ENCODE results near the gene LCOR. TPM values are rescaled to one million over a fixed set of nuclear protein-coding genes. Genes with fewer than 3 reads are reported as not detected.
"Not testable (repeated sequence)": the region's sequence is repeated elsewhere in the genome, so short reads cannot be mapped to it uniquely, and the experiment has no call there.

LCOR gene
- total and polyA plus RNA-seq, 4 donors = 3.3 to 68.4 (median 17.9) TPM

DNA sequence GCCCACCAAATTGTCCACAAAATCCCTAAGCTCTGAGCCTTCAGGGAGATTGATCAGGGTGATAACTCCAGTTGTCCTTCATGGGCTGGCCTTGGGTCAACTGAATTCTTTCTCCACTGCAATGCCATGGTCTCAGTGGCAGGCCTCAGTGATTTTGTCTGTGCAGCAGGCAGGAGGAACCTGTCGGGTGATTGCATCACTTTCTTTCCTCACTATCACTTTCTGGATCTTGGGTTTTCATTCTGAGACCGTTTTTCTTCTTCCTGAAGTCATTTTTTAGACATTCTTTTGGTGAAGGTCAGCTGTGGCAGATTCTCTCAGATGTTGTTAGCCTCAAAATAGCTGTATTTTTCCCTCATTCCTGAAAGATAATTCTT lies 28.8 kb upstream of the LCOR start:
- ATAC-seq (ENCODE audit: insufficient read depth, low FRiP score) (no peak), DNase-seq (no peak)
- Histone ChIP-seq H3K9ac (ENCODE audit: insufficient read depth in 1 of 2, low read length in 2 of 2) (no peak overlapping the region), H3K27me3 (ENCODE audit: control insufficient read depth in 3 of 3, insufficient read depth in 3 of 3, low read length in 2 of 3) (no peaks in the 10 kb centered on the region), H3K4me3 (no peak overlapping the region), H3K9me3 (ENCODE audit: control insufficient read depth in 4 of 4, insufficient read depth in 3 of 4, low read length in 3 of 4) (peaks cover 0 to 4% (median 2%) of the 10 kb centered on the region in 4 donors), H3K4me1 (ENCODE audit: control insufficient read depth in 5 of 5, insufficient read depth in 5 of 5, low read length in 5 of 5) (no peaks in the 10 kb centered on the region), H3K27ac (ENCODE audit: low read depth in 1 of 2, low read length in 1 of 2) (no peak overlapping the region), H3K36me3 (ENCODE audit: control insufficient read depth in 4 of 4, insufficient read depth in 4 of 4, low read length in 4 of 4) (no peaks in the 10 kb centered on the region)
- 52 to 54% methylated on average over 2 of the region's 2 CpGs for WGBS, 2 donors
- TF ChIP-seq CTCF (IDR thresholded peaks at IDR 0.05; ENCODE audit: control extremely low read depth, extremely low read depth) = no peak

GRCh38 chr10:96814264-96814663 lies 17.8 kb upstream of the LCOR start:
- no peaks in the 10 kb centered on the region for H3K9me3 ChIP-seq (ENCODE audit: control insufficient read depth in 4 of 4, insufficient read depth in 3 of 4, low read length in 3 of 4)
- no peak overlapping the region for H3K4me3 ChIP-seq
- peaks cover 0 to 4% (median 0%) of the 10 kb centered on the region in 3 donors for H3K27me3 ChIP-seq (ENCODE audit: control insufficient read depth in 3 of 3, insufficient read depth in 3 of 3, low read length in 2 of 3)
- no peak overlapping the region for H3K27ac ChIP-seq (ENCODE audit: low read depth in 1 of 2, low read length in 1 of 2)
- WGBS, 2 donors = 70 to 90% methylated on average over 1 of the region's 1 CpG
- no peak for DNase-seq
- TF ChIP-seq CTCF (IDR thresholded peaks at IDR 0.05; ENCODE audit: control extremely low read depth, extremely low read depth) = no peak
- no peak overlapping the region for H3K9ac ChIP-seq (ENCODE audit: insufficient read depth in 1 of 2, low read length in 2 of 2)
- H3K36me3 ChIP-seq (ENCODE audit: control insufficient read depth in 4 of 4, insufficient read depth in 4 of 4, low read length in 4 of 4) = no peaks in the 10 kb centered on the region
- H3K4me1 ChIP-seq (ENCODE audit: control insufficient read depth in 5 of 5, insufficient read depth in 5 of 5, low read length in 5 of 5) = no peaks in the 10 kb centered on the region
- no peak for ATAC-seq (ENCODE audit: insufficient read depth, low FRiP score)

DNA sequence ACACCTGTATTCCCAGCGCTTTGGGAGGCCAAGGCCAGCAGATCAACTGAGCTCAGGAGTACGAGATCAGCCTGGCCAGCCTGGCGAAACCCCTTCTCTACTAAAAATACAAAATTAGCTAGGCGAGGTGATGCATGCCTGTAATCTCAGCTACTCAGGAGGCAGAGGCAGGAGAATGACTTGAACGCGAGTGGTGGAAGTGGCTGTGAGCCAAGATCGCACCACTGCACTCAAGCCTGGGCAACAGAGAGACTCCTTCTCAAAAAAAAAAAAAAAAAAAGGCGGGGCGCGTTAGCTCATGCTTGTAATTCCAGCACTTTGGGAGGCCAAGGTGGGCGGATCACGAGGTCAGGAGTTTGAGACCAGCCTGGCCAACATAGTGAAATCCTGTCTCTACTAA lies 13.1 kb upstream of the LCOR start:
- H3K27me3 ChIP-seq (ENCODE audit: control insufficient read depth in 3 of 3, insufficient read depth in 3 of 3, low read length in 2 of 3); H3K36me3 ChIP-seq (ENCODE audit: control insufficient read depth in 4 of 4, insufficient read depth in 4 of 4, low read length in 4 of 4); H3K9me3 ChIP-seq (ENCODE audit: control insufficient read depth in 4 of 4, insufficient read depth in 3 of 4, low read length in 3 of 4); H3K4me3 ChIP-seq; DNase-seq; ATAC-seq (ENCODE audit: insufficient read depth, low FRiP score); H3K9ac ChIP-seq (ENCODE audit: insufficient read depth in 1 of 2, low read length in 2 of 2); H3K27ac ChIP-seq (ENCODE audit: low read depth in 1 of 2, low read length in 1 of 2); H3K4me1 ChIP-seq (ENCODE audit: control insufficient read depth in 5 of 5, insufficient read depth in 5 of 5, low read length in 5 of 5): not testable (repeated sequence)
- WGBS, 2 donors = 80 to 87% methylated on average over 9 to 12 of the region's 12 CpGs

GRCh38 chr10:96820765-96821164 lies 11.3 kb upstream of the LCOR start:
- Histone ChIP-seq H3K9ac (ENCODE audit: insufficient read depth in 1 of 2, low read length in 2 of 2) (no peak overlapping the region), H3K4me3 (no peak overlapping the region), H3K27me3 (ENCODE audit: control insufficient read depth in 3 of 3, insufficient read depth in 3 of 3, low read length in 2 of 3) (no peaks in the 10 kb centered on the region), H3K4me1 (ENCODE audit: control insufficient read depth in 5 of 5, insufficient read depth in 5 of 5, low read length in 5 of 5) (peaks cover 0 to 4% (median 0%) of the 10 kb centered on the region in 5 donors), H3K27ac (ENCODE audit: low read depth in 1 of 2, low read length in 1 of 2) (no peak overlapping the region), H3K9me3 (ENCODE audit: control insufficient read depth in 4 of 4, insufficient read depth in 3 of 4, low read length in 3 of 4) (no peaks in the 10 kb centered on the region), H3K36me3 (ENCODE audit: control insufficient read depth in 4 of 4, insufficient read depth in 4 of 4, low read length in 4 of 4) (no peaks in the 10 kb centered on the region)
- peak; percentile 54 to 83 (median 62) for DNase-seq
- WGBS, 2 donors = 71 to 76% methylated on average over 5 of the region's 5 CpGs
- TF ChIP-seq CTCF (IDR thresholded peaks at IDR 0.05; ENCODE audit: control extremely low read depth, extremely low read depth) = no peak
- ATAC-seq (ENCODE audit: insufficient read depth, low FRiP score) = no peak

Measured in lung (tissue), 12 donors.